HCT116 (cell line): ENCODE results near the gene TGFBR3L.

Experiments
- EZH2phosphoT487 ChIP-seq: fragments of 200-600 bp; IDR thresholded peaks from 2 replicates; pipeline ENCODE4 v1.6.1; 2018; ENCODE audit warnings: antibody characterized with exemption, borderline replicate concordance
- POLR2AphosphoS5 ChIP-seq: IDR thresholded peaks from 2 replicates; pipeline ENCODE4 v1.6.1; 2011; ENCODE audit warnings: mild to moderate bottlenecking, low read depth, low read length, moderate library complexity
- RAD21 ChIP-seq: IDR thresholded peaks from 2 replicates; pipeline ENCODE4 v1.6.1; 2012; ENCODE audit warnings: low read depth, mild to moderate bottlenecking
- ZNF274 ChIP-seq: fragments of 200-500 bp; sonication (Bioruptor generic); IDR thresholded peaks from 2 replicates; pipeline ENCODE4 v1.6.1; 2014; ENCODE audit warnings: mild to moderate bottlenecking, low read depth, low read length, inconsistent platforms
- TF ChIP-seq, protein P1 (sequence below), 3 experiments: fragments of 200-600 bp in 1 of 3; sonication (generic) in 1 of 3; IDR thresholded peaks in 2 of 3; conservative IDR thresholded peaks in 1 of 3; 2 replicates each; pipeline ENCODE4 v1.5.1; 2012 to 2017; ENCODE audit warnings: low read depth in 2 of 3, low read length in 2 of 3, antibody characterized with exemption in 1 of 3, borderline replicate concordance in 1 of 3, control low read depth in 1 of 3, mild to moderate bottlenecking in 1 of 3, mixed read lengths in 1 of 3, mixed run types in 1 of 3, moderate library complexity in 1 of 3; ENCODE audit not compliant: insufficient read depth in 1 of 3
- TF ChIP-seq, protein P2 (sequence below): IDR thresholded peaks from 2 replicates; pipeline ENCODE4 v1.6.1; 2012; ENCODE audit warnings: low read depth

DNA sequence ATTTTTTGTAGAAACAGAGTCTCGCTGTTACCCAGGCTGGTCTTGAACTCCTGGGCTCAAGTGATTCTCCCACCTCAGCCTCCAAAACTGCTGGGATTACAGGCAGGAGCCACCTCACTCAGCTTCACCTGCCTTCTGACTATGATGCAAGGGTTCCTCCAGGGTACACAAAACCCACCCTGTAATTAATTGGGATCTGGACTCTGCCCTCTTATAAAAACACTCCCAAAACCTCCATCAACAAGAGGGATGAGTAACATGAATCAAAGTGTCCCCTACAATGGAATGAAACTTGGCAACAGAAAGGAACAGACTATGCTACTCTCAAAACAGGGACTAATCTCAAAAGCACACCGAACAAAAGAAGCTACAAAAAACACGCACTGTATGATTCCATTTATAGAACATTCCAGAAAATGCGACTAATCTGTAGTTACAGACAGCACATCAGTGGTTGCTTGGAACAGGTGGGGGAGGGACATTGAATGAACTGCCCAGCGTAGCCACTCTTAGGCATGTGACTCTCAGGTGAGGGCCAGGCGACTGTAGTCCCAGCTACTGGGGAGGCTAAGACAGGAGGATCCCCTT lies 37.3 kb upstream of the TGFBR3L start:
- TF ChIP-seq POLR2AphosphoS5, result no peak
- TF ChIP-seq, protein P1, sequence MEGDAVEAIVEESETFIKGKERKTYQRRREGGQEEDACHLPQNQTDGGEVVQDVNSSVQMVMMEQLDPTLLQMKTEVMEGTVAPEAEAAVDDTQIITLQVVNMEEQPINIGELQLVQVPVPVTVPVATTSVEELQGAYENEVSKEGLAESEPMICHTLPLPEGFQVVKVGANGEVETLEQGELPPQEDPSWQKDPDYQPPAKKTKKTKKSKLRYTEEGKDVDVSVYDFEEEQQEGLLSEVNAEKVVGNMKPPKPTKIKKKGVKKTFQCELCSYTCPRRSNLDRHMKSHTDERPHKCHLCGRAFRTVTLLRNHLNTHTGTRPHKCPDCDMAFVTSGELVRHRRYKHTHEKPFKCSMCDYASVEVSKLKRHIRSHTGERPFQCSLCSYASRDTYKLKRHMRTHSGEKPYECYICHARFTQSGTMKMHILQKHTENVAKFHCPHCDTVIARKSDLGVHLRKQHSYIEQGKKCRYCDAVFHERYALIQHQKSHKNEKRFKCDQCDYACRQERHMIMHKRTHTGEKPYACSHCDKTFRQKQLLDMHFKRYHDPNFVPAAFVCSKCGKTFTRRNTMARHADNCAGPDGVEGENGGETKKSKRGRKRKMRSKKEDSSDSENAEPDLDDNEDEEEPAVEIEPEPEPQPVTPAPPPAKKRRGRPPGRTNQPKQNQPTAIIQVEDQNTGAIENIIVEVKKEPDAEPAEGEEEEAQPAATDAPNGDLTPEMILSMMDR (IDR thresholded peaks at IDR 0.05 in 2 of 3, conservative IDR thresholded peaks at IDR 0.05 in 1 of 3; ENCODE audit: borderline replicate concordance in 1 of 3, insufficient read depth in 1 of 3, low read depth in 2 of 3, low read length in 2 of 3), result no peak
- no peak for TF ChIP-seq EZH2phosphoT487
- TF ChIP-seq, protein P2, sequence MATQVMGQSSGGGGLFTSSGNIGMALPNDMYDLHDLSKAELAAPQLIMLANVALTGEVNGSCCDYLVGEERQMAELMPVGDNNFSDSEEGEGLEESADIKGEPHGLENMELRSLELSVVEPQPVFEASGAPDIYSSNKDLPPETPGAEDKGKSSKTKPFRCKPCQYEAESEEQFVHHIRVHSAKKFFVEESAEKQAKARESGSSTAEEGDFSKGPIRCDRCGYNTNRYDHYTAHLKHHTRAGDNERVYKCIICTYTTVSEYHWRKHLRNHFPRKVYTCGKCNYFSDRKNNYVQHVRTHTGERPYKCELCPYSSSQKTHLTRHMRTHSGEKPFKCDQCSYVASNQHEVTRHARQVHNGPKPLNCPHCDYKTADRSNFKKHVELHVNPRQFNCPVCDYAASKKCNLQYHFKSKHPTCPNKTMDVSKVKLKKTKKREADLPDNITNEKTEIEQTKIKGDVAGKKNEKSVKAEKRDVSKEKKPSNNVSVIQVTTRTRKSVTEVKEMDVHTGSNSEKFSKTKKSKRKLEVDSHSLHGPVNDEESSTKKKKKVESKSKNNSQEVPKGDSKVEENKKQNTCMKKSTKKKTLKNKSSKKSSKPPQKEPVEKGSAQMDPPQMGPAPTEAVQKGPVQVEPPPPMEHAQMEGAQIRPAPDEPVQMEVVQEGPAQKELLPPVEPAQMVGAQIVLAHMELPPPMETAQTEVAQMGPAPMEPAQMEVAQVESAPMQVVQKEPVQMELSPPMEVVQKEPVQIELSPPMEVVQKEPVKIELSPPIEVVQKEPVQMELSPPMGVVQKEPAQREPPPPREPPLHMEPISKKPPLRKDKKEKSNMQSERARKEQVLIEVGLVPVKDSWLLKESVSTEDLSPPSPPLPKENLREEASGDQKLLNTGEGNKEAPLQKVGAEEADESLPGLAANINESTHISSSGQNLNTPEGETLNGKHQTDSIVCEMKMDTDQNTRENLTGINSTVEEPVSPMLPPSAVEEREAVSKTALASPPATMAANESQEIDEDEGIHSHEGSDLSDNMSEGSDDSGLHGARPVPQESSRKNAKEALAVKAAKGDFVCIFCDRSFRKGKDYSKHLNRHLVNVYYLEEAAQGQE, result no peak
- TF ChIP-seq RAD21, result no peak
- no peak for TF ChIP-seq ZNF274
